Heart left ventricle (tissue), 16 donors: ENCODE measurements around the gene TNRC18. TPM values are rescaled to one million over a fixed set of nuclear protein-coding genes. Genes with fewer than 3 reads are reported as not detected.

Experiments used
- ATAC-seq, 4 donors: fragments of 200-7000 bp; cut with Tn5 transposase; one replicate each; pipeline ENCODE4 v1.9.1; 2020 to 2022; ENCODE audit warnings: moderate library complexity in 4 of 4, mild to moderate bottlenecking in 3 of 4, moderate number of reproducible peaks in 1 of 4
- DNase-seq, 5 donors: peaks; one replicate each; pipeline ENCODE4 v3.0.0-alpha.2; 2020
- H3K27ac ChIP-seq, 12 donors: fragments of 200-600 bp; sonication (generic) in 4 of 12; one replicate each; pipeline versions ENCODE4 v1.5.0 to v1.8.0; 2016 to 2022; ENCODE audit warnings: mild to moderate bottlenecking in 2 of 12
- H3K27me3 ChIP-seq, 9 donors: fragments of 200-600 bp; sonication (generic) in 2 of 9; one replicate each; pipeline versions ENCODE4 v1.5.1 to v1.8.0; 2016 to 2022; ENCODE audit warnings: mild to moderate bottlenecking in 3 of 9
- H3K36me3 ChIP-seq, 9 donors: fragments of 200-600 bp; sonication (generic) in 2 of 9; one replicate each; pipeline versions ENCODE4 v1.5.0 to v1.8.0; 2018 to 2022; ENCODE audit warnings: mild to moderate bottlenecking in 2 of 9
- H3K4me1 ChIP-seq, 12 donors: fragments of 200-600 bp; sonication (generic) in 4 of 12; one replicate each; pipeline versions ENCODE4 v1.5.0 to v1.8.0; 2016 to 2022; ENCODE audit warnings: mild to moderate bottlenecking in 3 of 12
- H3K4me3 ChIP-seq, 12 donors: fragments of 200-600 bp; sonication (generic) in 4 of 12; one replicate each; pipeline versions ENCODE4 v1.5.0 to v1.8.0; 2017 to 2022; ENCODE audit warnings: mild to moderate bottlenecking in 9 of 12, moderate library complexity in 4 of 12
- H3K9me3 ChIP-seq, 12 donors: fragments of 200-600 bp; sonication (generic) in 4 of 12; one replicate each; pipeline versions ENCODE4 v1.5.0 to v1.8.0; 2016 to 2022; ENCODE audit warnings: mild to moderate bottlenecking in 1 of 12
- CTCF ChIP-seq, 12 donors: fragments of 200-600 bp; sonication (generic) in 4 of 12; IDR thresholded peaks; one replicate each; pipeline versions ENCODE4 v1.5.0 to v1.8.0; 2018 to 2022; ENCODE audit warnings: antibody characterized with exemption in 12 of 12, mild to moderate bottlenecking in 5 of 12
- POLR2A ChIP-seq, 2 donors: fragments of 450-650 bp; IDR thresholded peaks; one replicate each; pipeline ENCODE4 v1.6.1; 2017; ENCODE audit warnings: antibody characterized with exemption in 2 of 2, mild to moderate bottlenecking in 2 of 2, moderate library complexity in 2 of 2
- WGBS, 4 donors: extraction: QIAGEN DNeasy Blood & Tissue Kit in 2 of 4; methylation state at CpG; one replicate each; pipeline versions ENCODE4 v1.1.5 to v1.1.7; 2013 to 2018; 5-methylcytosine and 5-hydroxymethylcytosine counted together
- intact Hi-C, 10 donors: fragments of 100-400 bp; cut with DNase I; formaldehyde crosslinking; loops; one replicate each; pipeline versions ENCODE4 v1.11.1 to v1.14.2; 2022
- polyA plus RNA-seq, 2 donors: library from polyadenylated mRNA; stranded (reverse); fragments of 200-250 nt; gene quantifications; one replicate each; pipeline ENCODE4 v1.2.3, GENCODE V29; 2013
- total RNA-seq, 9 donors: library from RNA; depleted of rRNA in 2 of 9; stranded (reverse); fragments of >200 nt in 2 of 9; fragmentation: NEBNext Ultra II Directional in 3 of 9; extraction: Animal tissue kit (Norgen Biotek cat#: 25700) in 3 of 9; gene quantifications; one replicate each; pipeline versions ENCODE4 v1.1.0 to v1.2.4, GENCODE V29; 2016 to 2023
- donor health status: ischemic (EF 13 %, LVEDD 7.1; RV severe dilation, severe dysfunction).
- donor health status: healthy with polysubstance abuse.
- donor health status: DM: no; HTN: yes; CAD: no.
- donor health status: DM: no; HTN: no; CAD: no.
- donor health status: ischemic (EF 25% LVEDD 6.9; RV normal size, moderate dysfunction).
- donor health status: ischemic (EF 25% LVEDD 5.7; RV mildly dilated, moderate dysfunction).
- donor health status: healthy.
- donor health status: DM: yes; HTN: yes; CAD: no.
- donor health status: ischemic (EF 35%, LVEDD 5.7; RV mildly dilated, moderate dysfunction).
- donor health status: nonischemic (EF 11% LVEDD 7.7; RV severe dilation, severe dysfunction).
- donor health status: DM: yes; HTN: yes; CAD: no.
- donor health status: PGD.
- donor health status: ischemic (EF 29% LVEDD 5.4; RV normal size, mild dysfunction).
- donor health status: nonischemic (EF 23%, LVEDD 6.1; RV moderate dilation, normal function).

TNRC18 gene
- total and polyA plus RNA-seq, 11 donors: 23.4 to 66.6 (median 33.7) TPM

DNA sequence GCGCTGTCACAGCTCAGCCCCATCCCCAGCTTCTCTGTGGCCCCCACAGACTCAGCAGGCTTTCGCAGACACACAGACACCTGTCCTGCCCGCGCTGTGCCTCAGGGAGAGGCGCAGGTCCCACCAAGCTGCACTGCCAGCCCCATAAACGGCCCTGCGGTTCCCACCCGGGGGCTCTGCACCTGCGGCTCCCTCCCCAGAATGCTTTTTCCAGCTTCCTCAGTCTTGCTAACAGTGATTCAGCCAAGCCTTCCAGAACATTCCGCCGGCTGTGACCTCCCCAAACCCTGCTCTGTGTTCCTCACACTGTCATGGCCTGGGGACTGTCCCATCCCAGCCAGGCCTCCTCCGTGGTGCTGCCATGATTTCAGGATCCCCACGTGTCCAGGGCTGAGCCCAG, 27.8 kb upstream of the TNRC18 start:
- DNase-seq (no peak), ATAC-seq (no peak)
- intact Hi-C loops: loop anchor here (2.0 to 10.0 kb wide), 8 partner anchors 84 to 309 kb away; no protein-coding TSS in a partner anchor
- TF ChIP-seq POLR2A (IDR thresholded peaks at IDR 0.05): no peak
- TF ChIP-seq CTCF (IDR thresholded peaks at IDR 0.05): no peak
- no peak overlapping the region for H3K4me3 ChIP-seq
- H3K27ac ChIP-seq: no peak overlapping the region
- H3K36me3 ChIP-seq: no peaks in the 10 kb centered on the region
- H3K4me1 ChIP-seq: peaks cover 0 to 10% (median 0%) of the 10 kb centered on the region in 12 donors
- H3K27me3 ChIP-seq: no peaks in the 10 kb centered on the region
- H3K9me3 ChIP-seq: no peaks in the 10 kb centered on the region
- 79 to 84% (median 82%) methylated on average over 12 to 13 of the region's 13 CpGs for WGBS, 4 donors

- ATAC-seq: peak; percentile 70 to 82 (median 76)
- WGBS, 4 donors: 24 to 27% (median 25%) methylated on average over 13 to 19 of the region's 19 CpGs
- H3K4me1 ChIP-seq: peaks cover 0 to 10% (median 0%) of the 10 kb centered on the region in 12 donors
These were observed 27.1 kb upstream of the TNRC18 start for GRCh38 chr7:5450549-5451327.

GRCh38 chr7:5448378-5449037, 24.9 kb upstream of the TNRC18 start:
- DNase-seq: no peak
- Histone ChIP-seq H3K27ac (no peak overlapping the region), H3K9me3 (no peaks in the 10 kb centered on the region), H3K36me3 (no peaks in the 10 kb centered on the region), H3K27me3 (no peaks in the 10 kb centered on the region), H3K4me1 (peaks cover 0 to 10% (median 0%) of the 10 kb centered on the region in 12 donors), H3K4me3 (no peak overlapping the region)
- no peak for ATAC-seq
- intact Hi-C loops: loop anchor here in 2 of 10 donors (5.0 to 10.0 kb wide), 2 partner anchors 204 to 206 kb away; no protein-coding TSS in a partner anchor
- TF ChIP-seq POLR2A (IDR thresholded peaks at IDR 0.05) (no peak), CTCF (IDR thresholded peaks at IDR 0.05) (no peak)
- WGBS, 4 donors: 66 to 89% (median 78%) methylated on average over 12 to 15 of the region's 15 CpGs

More at GRCh38 chr7:5450549-5451327, 27.1 kb upstream of the TNRC18 start:
- DNase-seq: peak in 4 of 5 donors; percentile 54 to 62 (median 59)
- Histone ChIP-seq H3K36me3 (no peaks in the 10 kb centered on the region), H3K9me3 (no peaks in the 10 kb centered on the region), H3K27me3 (no peaks in the 10 kb centered on the region), H3K27ac (no peak overlapping the region), H3K4me3 (no peak overlapping the region)
- TF ChIP-seq POLR2A (IDR thresholded peaks at IDR 0.05) (no peak), CTCF (IDR thresholded peaks at IDR 0.05) (peak; percentile 56 to 82 (median 72))
- intact Hi-C loops: loop anchor here (1.0 to 10.0 kb wide), 9 partner anchors 83 to 308 kb away; no protein-coding TSS in a partner anchor
